Measurements from ENCODE around the gene TMEM145. TPM values are rescaled to one million over a fixed set of nuclear protein-coding genes. Genes with fewer than 3 reads are reported as not detected.
"Not testable (repeated sequence)": the region's sequence is repeated elsewhere in the genome, so short reads cannot be mapped to it uniquely, and the experiment has no call there.

TMEM145 gene
- total RNA-seq, 1 donor from 2014 or later = not detected

DNA sequence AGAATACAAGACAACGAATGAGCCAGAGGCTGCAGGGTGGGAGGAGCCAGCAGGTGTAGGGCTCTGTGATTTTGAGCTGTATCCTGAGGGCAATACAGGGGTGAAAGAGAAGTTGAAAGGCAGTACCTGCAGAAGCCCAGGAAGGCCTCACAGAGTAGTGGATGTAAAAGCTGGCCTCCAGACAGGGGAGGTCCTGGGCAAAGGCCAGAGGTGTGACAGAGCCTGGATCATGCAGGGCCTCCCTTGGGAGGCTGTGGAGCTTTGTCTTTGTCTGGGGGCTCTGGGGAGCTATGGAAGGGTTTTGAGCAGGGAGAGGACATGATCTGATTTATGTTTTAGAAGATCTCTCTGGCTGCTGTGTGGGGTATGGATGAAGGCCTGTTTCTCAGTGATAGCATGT, 15.0 kb downstream of the TMEM145 start:
- FAIRE-seq = no peak
- Histone ChIP-seq H3K79me2 (ENCODE audit: insufficient read depth, low read length) (peaks cover 51% of the 10 kb centered on the region), H4K20me1 (ENCODE audit: insufficient read depth, low read length) (peaks cover 56% of the 10 kb centered on the region), H3K4me1 (ENCODE audit: insufficient read depth, low read length) (peaks cover 10% of the 10 kb centered on the region), H3K27me3 (ENCODE audit: insufficient read depth, low read length) (peaks cover 9% of the 10 kb centered on the region), H3K4me3 (ENCODE audit: insufficient read depth, low read depth, low read length) (no peak overlapping the region), H3K9ac (ENCODE audit: low read length) (no peak overlapping the region), H3K36me3 (ENCODE audit: insufficient read depth, low read length) (no peaks in the 10 kb centered on the region), H3K4me2 (ENCODE audit: low read length) (no peak overlapping the region), H3K27ac (ENCODE audit: low read depth, low read length) (no peak overlapping the region), H3K9me3 (ENCODE audit: insufficient read depth, low read depth, low read length) (no peaks in the 10 kb centered on the region), H2AFZ (ENCODE audit: low read depth, low read length) (no peak overlapping the region)
- Mint-ChIP-seq H3K27me3 (ENCODE audit: low read depth, unreplicated experiment) (peaks cover 12% of the 10 kb centered on the region), H3K36me3 (ENCODE audit: low read depth, unreplicated experiment) (peaks cover 2% of the 10 kb centered on the region), H3K9me3 (ENCODE audit: unreplicated experiment) (peaks cover 2% of the 10 kb centered on the region), H3K4me3 (ENCODE audit: unreplicated experiment) (no peak overlapping the region), H3K4me1 (ENCODE audit: low read depth, unreplicated experiment) (peaks cover 19% of the 10 kb centered on the region), H3K27ac (ENCODE audit: unreplicated experiment) (no peak overlapping the region)
- TF ChIP-seq EZH2 (IDR thresholded peaks at IDR 0.05; ENCODE audit: insufficient read depth, low read length) (no peak), CTCF (IDR thresholded peaks at IDR 0.05; ENCODE audit: insufficient read depth, low read depth, low read length) (no peak)
- DNase-seq (ENCODE audit: low read depth) = no peak

DNA sequence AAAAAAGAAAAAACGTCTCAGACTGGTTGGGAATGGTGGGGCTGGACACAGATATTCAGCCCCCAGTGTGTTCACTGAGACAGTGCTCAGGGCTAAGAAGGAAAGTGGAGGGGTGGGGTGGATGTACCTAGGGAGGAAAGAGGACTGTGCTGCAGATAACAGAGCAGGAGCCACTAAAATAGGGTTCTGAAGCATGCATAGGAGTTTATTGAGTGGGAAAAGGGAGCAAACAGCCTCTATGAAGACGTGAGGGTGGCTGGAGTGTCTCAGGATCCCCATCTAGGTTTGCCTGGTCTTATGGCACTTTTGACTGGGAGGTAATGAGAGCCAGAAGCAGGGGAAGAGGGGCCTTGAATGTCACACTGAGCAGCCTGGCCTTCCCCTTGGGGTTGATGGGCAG, 15.7 kb downstream of the TMEM145 start:
- FAIRE-seq = no peak
- Histone ChIP-seq H3K27ac (ENCODE audit: low read depth, low read length) (no peak overlapping the region), H3K36me3 (ENCODE audit: insufficient read depth, low read length) (no peaks in the 10 kb centered on the region), H3K4me1 (ENCODE audit: insufficient read depth, low read length) (peaks cover 10% of the 10 kb centered on the region), H3K79me2 (ENCODE audit: insufficient read depth, low read length) (peaks cover 53% of the 10 kb centered on the region), H3K4me2 (ENCODE audit: low read length) (no peak overlapping the region), H2AFZ (ENCODE audit: low read depth, low read length) (no peak overlapping the region), H3K9me3 (ENCODE audit: insufficient read depth, low read depth, low read length) (no peaks in the 10 kb centered on the region), H3K27me3 (ENCODE audit: insufficient read depth, low read length) (peaks cover 5% of the 10 kb centered on the region), H3K9ac (ENCODE audit: low read length) (no peak overlapping the region), H3K4me3 (ENCODE audit: insufficient read depth, low read depth, low read length) (no peak overlapping the region), H4K20me1 (ENCODE audit: insufficient read depth, low read length) (peaks cover 57% of the 10 kb centered on the region)
- Mint-ChIP-seq H3K9me3 (ENCODE audit: unreplicated experiment) (peaks cover 2% of the 10 kb centered on the region), H3K36me3 (ENCODE audit: low read depth, unreplicated experiment) (peaks cover 3% of the 10 kb centered on the region), H3K4me1 (ENCODE audit: low read depth, unreplicated experiment) (peaks cover 19% of the 10 kb centered on the region), H3K27me3 (ENCODE audit: low read depth, unreplicated experiment) (peaks cover 7% of the 10 kb centered on the region), H3K4me3 (ENCODE audit: unreplicated experiment) (no peak overlapping the region), H3K27ac (ENCODE audit: unreplicated experiment) (no peak overlapping the region)
- TF ChIP-seq CTCF (IDR thresholded peaks at IDR 0.05; ENCODE audit: insufficient read depth, low read depth, low read length) = no peak
- no peak for TF ChIP-seq EZH2 (IDR thresholded peaks at IDR 0.05; ENCODE audit: insufficient read depth, low read length)
- DNase-seq (ENCODE audit: low read depth) = no peak

- Histone ChIP-seq H4K20me1 (ENCODE audit: insufficient read depth, low read length) (peaks cover 64% of the 10 kb centered on the region), H3K4me1 (ENCODE audit: insufficient read depth, low read length) (peaks cover 6% of the 10 kb centered on the region), H3K36me3 (ENCODE audit: insufficient read depth, low read length) (no peaks in the 10 kb centered on the region), H3K79me2 (ENCODE audit: insufficient read depth, low read length) (peaks cover 53% of the 10 kb centered on the region), H3K27me3 (ENCODE audit: insufficient read depth, low read length) (no peaks in the 10 kb centered on the region), H3K9ac (ENCODE audit: low read length) (no peak overlapping the region), H3K9me3 (ENCODE audit: insufficient read depth, low read depth, low read length) (no peaks in the 10 kb centered on the region), H3K27ac (ENCODE audit: low read depth, low read length) (no peak overlapping the region), H3K4me2 (ENCODE audit: low read length) (no peak overlapping the region), H2AFZ (ENCODE audit: low read depth, low read length) (no peak overlapping the region), H3K4me3 (ENCODE audit: insufficient read depth, low read depth, low read length) (no peak overlapping the region)
- DNase-seq (ENCODE audit: low read depth) (no peak), FAIRE-seq (no peak)
- peaks cover 19% of the 10 kb centered on the region for H3K4me1 Mint-ChIP-seq (ENCODE audit: low read depth, unreplicated experiment)
- H3K9me3 Mint-ChIP-seq (ENCODE audit: unreplicated experiment) = no peaks in the 10 kb centered on the region
- peaks cover 3% of the 10 kb centered on the region for H3K36me3 Mint-ChIP-seq (ENCODE audit: low read depth, unreplicated experiment)
- no peak overlapping the region for H3K4me3 Mint-ChIP-seq (ENCODE audit: unreplicated experiment)
- peaks cover under 1% of the 10 kb centered on the region for H3K27me3 Mint-ChIP-seq (ENCODE audit: low read depth, unreplicated experiment)
- peak overlapping the region; percentile 27 for H3K27ac Mint-ChIP-seq (ENCODE audit: unreplicated experiment)
- TF ChIP-seq EZH2 (IDR thresholded peaks at IDR 0.05; ENCODE audit: insufficient read depth, low read length) (no peak), CTCF (IDR thresholded peaks at IDR 0.05; ENCODE audit: insufficient read depth, low read depth, low read length) (no peak)
Observed at GRCh38 chr19:42330241-42330711, 17.2 kb downstream of the TMEM145 start.

- H3K79me2 ChIP-seq (ENCODE audit: insufficient read depth, low read length) = peaks cover 45% of the 10 kb centered on the region
- not testable (repeated sequence) for H3K9ac ChIP-seq (ENCODE audit: low read length); H3K4me3 Mint-ChIP-seq (ENCODE audit: unreplicated experiment); H3K36me3 ChIP-seq (ENCODE audit: insufficient read depth, low read length); FAIRE-seq; H3K4me2 ChIP-seq (ENCODE audit: low read length); H3K4me1 ChIP-seq (ENCODE audit: insufficient read depth, low read length); H2AFZ ChIP-seq (ENCODE audit: low read depth, low read length); H3K9me3 ChIP-seq (ENCODE audit: insufficient read depth, low read depth, low read length); DNase-seq (ENCODE audit: low read depth); H3K9me3 Mint-ChIP-seq (ENCODE audit: unreplicated experiment); H3K27ac Mint-ChIP-seq (ENCODE audit: unreplicated experiment); H3K36me3 Mint-ChIP-seq (ENCODE audit: low read depth, unreplicated experiment); H3K27ac ChIP-seq (ENCODE audit: low read depth, low read length); H3K27me3 ChIP-seq (ENCODE audit: insufficient read depth, low read length); H3K27me3 Mint-ChIP-seq (ENCODE audit: low read depth, unreplicated experiment); H3K4me3 ChIP-seq (ENCODE audit: insufficient read depth, low read depth, low read length)
- H3K4me1 Mint-ChIP-seq (ENCODE audit: low read depth, unreplicated experiment) = peaks cover 19% of the 10 kb centered on the region
- H4K20me1 ChIP-seq (ENCODE audit: insufficient read depth, low read length) = peaks cover 62% of the 10 kb centered on the region
Observed at GRCh38 chr19:42331333-42331732, 18.2 kb downstream of the TMEM145 start.
